Smooth muscle cell (in vitro differentiated cells): ENCODE measurements around the gene PYCR2. TPM values are rescaled to one million over a fixed set of nuclear protein-coding genes. Genes with fewer than 3 reads are reported as not detected.

Source experiments
- DNase-seq: peaks from one replicate; lab custom pipeline; 2025; ENCODE audit not compliant: unreplicated experiment; lab: John Stamatoyannopoulos, UW
- H2AFZ ChIP-seq: fragments of 200-600 bp; sonication (generic); 2 replicates; pipeline ENCODE4 v1.6.0; 2016; ENCODE audit warnings: antibody characterized with exemption, low read depth, mild to moderate bottlenecking
- H3F3A ChIP-seq: fragments of 200-600 bp; sonication (generic); 2 replicates; pipeline ENCODE4 v1.6.0; 2017; ENCODE audit warnings: antibody characterized with exemption, low read depth
- H3K27ac ChIP-seq: fragments of 200-600 bp; sonication (generic); 2 replicates; pipeline ENCODE4 v1.5.1; 2016; ENCODE audit warnings: low read depth, mild to moderate bottlenecking
- H3K27me3 ChIP-seq: fragments of 200-600 bp; sonication (generic); 2 replicates; pipeline ENCODE4 v1.6.1; 2016; ENCODE audit warnings: low read depth, mild to moderate bottlenecking
- H3K36me3 ChIP-seq: fragments of 200-600 bp; sonication (generic); 2 replicates; pipeline ENCODE4 v1.5.1; 2016; ENCODE audit warnings: low read depth
- H3K4me1 ChIP-seq: fragments of 200-600 bp; sonication (generic); 2 replicates; pipeline ENCODE4 v1.5.1; 2016; ENCODE audit warnings: low read depth
- H3K4me2 ChIP-seq: fragments of 200-600 bp; sonication (generic); 2 replicates; pipeline ENCODE4 v1.6.0; 2016; ENCODE audit warnings: mild to moderate bottlenecking
- H3K4me3 ChIP-seq: fragments of 200-600 bp; sonication (generic); 2 replicates; pipeline ENCODE4 v1.5.1; 2016; ENCODE audit warnings: mild to moderate bottlenecking
- H3K79me2 ChIP-seq: fragments of 200-600 bp; sonication (generic); 2 replicates; pipeline ENCODE4 v1.6.0; 2016; ENCODE audit warnings: low read depth, mild to moderate bottlenecking
- H3K9ac ChIP-seq: fragments of 200-600 bp; sonication (generic); 2 replicates; pipeline ENCODE4 v1.6.0; 2016; ENCODE audit warnings: low read depth
- H3K9me3 ChIP-seq: fragments of 200-600 bp; sonication (generic); replicated peaks from 2 replicates; pipeline ENCODE4 v1.5.1; 2016; ENCODE audit warnings: low read depth
- H4K20me1 ChIP-seq: fragments of 200-600 bp; sonication (generic); 2 replicates; pipeline ENCODE4 v1.6.0; 2016; ENCODE audit warnings: low read depth
- WGBS: methylation state at CpG from one replicate; pipeline ENCODE4 v1.1.7; 2016; ENCODE audit warnings: low lambda C conversion rate; 5-methylcytosine and 5-hydroxymethylcytosine counted together
- polyA plus RNA-seq: library from polyadenylated mRNA; unstranded; fragments of >200 nt; fragmentation: Nextera tagmentation; extraction: Ambion mirVana; gene quantifications from 2 replicates; pipeline ENCODE4 v1.2.1, GENCODE V29; 2016
- total RNA-seq: library from RNA; depleted of rRNA; stranded (reverse); fragments of >200 nt; gene quantifications from 2 replicates; pipeline ENCODE4 v1.2.3, GENCODE V29; 2014
- TF ChIP-seq, protein P1 (sequence below): fragments of 200-600 bp; sonication (generic); IDR thresholded peaks from 2 replicates; pipeline ENCODE4 v1.5.1; 2017; ENCODE audit warnings: borderline replicate concordance, mild to moderate bottlenecking, antibody characterized with exemption; ENCODE audit not compliant: insufficient read depth, poor library complexity, severe bottlenecking

The PYCR2 gene
- total and polyA plus RNA-seq, 2 experiments from 2014 or later: 20.1 to 40.5 TPM

DNA sequence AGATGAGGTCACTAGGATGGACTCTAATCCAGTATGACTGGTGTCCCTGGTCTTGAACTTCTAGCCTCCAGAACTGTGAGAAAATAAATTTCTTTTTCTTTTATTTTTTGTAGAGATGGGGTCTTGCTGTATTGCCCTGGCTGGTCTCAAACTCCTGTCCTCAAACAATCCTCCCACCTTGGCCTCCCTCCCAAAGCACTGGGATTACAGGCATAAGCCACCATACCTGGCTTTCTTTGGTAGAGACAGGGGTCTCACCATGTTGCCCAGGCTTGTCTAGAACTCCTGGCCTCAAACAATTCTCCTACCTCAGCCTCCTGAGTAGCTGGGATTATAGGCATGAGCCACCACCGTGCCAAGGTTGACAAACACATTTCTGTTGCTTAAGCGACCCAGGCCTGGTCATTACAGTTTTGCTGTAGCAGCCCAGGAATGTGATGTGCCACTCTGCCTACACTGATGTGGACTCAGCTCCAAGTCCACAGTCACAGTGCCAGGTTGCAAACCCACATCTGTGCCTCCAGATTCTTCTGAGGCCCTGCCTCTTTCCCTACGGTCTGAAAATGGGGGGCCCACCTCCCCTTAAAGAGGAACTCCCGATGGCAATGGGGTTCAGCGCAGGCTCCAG is 15.9 kb downstream of the PYCR2 start:
- no peak for DNase-seq
- no peaks in the 10 kb centered on the region for H3K79me2 ChIP-seq
- 93% methylated on average over 5 of the region's 5 CpGs for WGBS

DNA sequence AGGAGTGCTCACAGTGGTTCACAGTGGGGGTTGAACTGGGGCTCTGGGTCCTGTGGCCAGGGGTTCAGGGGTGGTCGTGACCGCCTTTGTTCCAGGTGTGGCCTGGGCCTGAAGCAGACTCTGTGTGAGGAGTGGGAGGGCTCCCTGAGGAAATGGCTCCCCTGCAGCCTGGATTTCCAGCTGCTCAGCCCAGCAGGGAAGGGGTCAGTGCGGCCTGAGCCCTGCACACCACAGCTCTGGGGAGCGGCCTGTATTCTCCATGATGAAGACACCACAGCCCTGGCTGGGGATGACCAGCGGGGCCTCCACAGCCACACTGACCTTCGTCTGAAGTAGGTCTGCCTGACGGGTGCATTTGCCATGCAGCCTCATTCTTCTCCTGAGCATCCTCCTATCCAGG is 16.7 kb downstream of the PYCR2 start:
- Histone ChIP-seq H3F3A (no peaks in the 10 kb centered on the region), H4K20me1 (no peaks in the 10 kb centered on the region), H3K36me3 (no peaks in the 10 kb centered on the region), H3K4me3 (no peak overlapping the region), H3K9me3 (no peaks in the 10 kb centered on the region), H3K4me1 (no peaks in the 10 kb centered on the region), H3K79me2 (no peaks in the 10 kb centered on the region), H3K27me3 (peaks cover 3% of the 10 kb centered on the region), H2AFZ (no peak overlapping the region), H3K4me2 (no peak overlapping the region), H3K9ac (no peak overlapping the region), H3K27ac (no peak overlapping the region)
- DNase-seq: no peak
- 88% methylated on average over 7 of the region's 7 CpGs for WGBS
- TF ChIP-seq, protein P1, sequence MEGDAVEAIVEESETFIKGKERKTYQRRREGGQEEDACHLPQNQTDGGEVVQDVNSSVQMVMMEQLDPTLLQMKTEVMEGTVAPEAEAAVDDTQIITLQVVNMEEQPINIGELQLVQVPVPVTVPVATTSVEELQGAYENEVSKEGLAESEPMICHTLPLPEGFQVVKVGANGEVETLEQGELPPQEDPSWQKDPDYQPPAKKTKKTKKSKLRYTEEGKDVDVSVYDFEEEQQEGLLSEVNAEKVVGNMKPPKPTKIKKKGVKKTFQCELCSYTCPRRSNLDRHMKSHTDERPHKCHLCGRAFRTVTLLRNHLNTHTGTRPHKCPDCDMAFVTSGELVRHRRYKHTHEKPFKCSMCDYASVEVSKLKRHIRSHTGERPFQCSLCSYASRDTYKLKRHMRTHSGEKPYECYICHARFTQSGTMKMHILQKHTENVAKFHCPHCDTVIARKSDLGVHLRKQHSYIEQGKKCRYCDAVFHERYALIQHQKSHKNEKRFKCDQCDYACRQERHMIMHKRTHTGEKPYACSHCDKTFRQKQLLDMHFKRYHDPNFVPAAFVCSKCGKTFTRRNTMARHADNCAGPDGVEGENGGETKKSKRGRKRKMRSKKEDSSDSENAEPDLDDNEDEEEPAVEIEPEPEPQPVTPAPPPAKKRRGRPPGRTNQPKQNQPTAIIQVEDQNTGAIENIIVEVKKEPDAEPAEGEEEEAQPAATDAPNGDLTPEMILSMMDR: no peak

More for the DNA sequence above, 15.9 kb downstream of the PYCR2 start:
- no peak overlapping the region for H2AFZ ChIP-seq
- no peaks in the 10 kb centered on the region for H3K4me1 ChIP-seq
- H3K9me3 ChIP-seq: no peaks in the 10 kb centered on the region
- TF ChIP-seq, protein P1: no peak
- H4K20me1 ChIP-seq: no peaks in the 10 kb centered on the region
- no peak overlapping the region for H3K9ac ChIP-seq
- H3K27me3 ChIP-seq: peaks cover 3% of the 10 kb centered on the region
- no peaks in the 10 kb centered on the region for H3F3A ChIP-seq
- no peak overlapping the region for H3K27ac ChIP-seq
- no peaks in the 10 kb centered on the region for H3K36me3 ChIP-seq
- no peak overlapping the region for H3K4me2 ChIP-seq
- no peak overlapping the region for H3K4me3 ChIP-seq

DNA sequence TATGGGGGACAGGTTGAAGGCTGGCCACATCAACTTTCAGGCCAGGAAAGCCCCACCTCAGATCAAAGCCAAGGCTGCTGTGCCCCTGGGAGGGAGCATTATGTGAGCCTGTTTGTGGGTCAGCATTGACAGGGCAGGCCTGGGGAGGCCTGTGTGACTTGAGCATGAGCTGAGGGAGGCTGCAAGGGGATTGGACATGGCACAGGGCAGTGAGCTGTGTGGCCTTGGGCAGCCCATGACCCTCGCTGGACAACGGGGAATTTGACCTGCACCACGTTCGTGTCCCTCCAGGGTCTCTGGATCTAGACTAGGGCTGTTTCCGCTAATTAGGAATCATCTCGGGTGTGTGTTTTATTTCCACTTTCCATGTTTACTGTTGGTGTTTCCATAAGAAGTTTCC is 17.6 kb downstream of the PYCR2 start:
- H3K27ac ChIP-seq: no peak overlapping the region
- H3K4me3 ChIP-seq: no peak overlapping the region
- no peaks in the 10 kb centered on the region for H4K20me1 ChIP-seq
- WGBS: 92% methylated on average over 6 of the region's 6 CpGs
- H2AFZ ChIP-seq: no peak overlapping the region
- H3F3A ChIP-seq: no peaks in the 10 kb centered on the region
- no peaks in the 10 kb centered on the region for H3K79me2 ChIP-seq
- no peak overlapping the region for H3K4me2 ChIP-seq
- H3K36me3 ChIP-seq: no peaks in the 10 kb centered on the region
- no peaks in the 10 kb centered on the region for H3K27me3 ChIP-seq
- no peaks in the 10 kb centered on the region for H3K9me3 ChIP-seq
- no peak overlapping the region for H3K9ac ChIP-seq
- no peaks in the 10 kb centered on the region for H3K4me1 ChIP-seq
- no peak for DNase-seq
- TF ChIP-seq, protein P1: no peak

DNA sequence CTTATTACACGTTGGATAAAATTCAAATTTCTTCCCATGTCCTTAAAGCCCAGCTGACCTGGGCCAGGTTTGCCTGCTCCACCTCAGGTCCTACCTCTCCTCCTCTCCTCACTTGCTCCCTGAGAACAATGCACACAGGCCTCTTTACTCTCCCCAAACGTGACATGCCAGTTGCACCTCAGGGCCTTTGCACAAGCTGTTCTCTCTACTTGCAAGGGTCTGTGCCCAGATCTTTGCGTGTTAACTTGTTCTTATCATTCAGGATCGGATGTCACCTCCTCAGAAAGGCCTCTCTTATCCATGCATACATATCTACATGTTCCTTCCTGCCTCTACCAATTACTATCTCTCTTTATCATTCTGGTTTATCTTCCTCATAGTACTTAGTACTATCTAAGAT is 20.4 kb downstream of the PYCR2 start:
- no peaks in the 10 kb centered on the region for H3K36me3 ChIP-seq
- WGBS: 83% methylated on average over 4 of the region's 4 CpGs
- H3K4me1 ChIP-seq: peaks cover 8% of the 10 kb centered on the region
- no peak for DNase-seq
- no peaks in the 10 kb centered on the region for H3K9me3 ChIP-seq
- H2AFZ ChIP-seq: no peak overlapping the region
- no peaks in the 10 kb centered on the region for H4K20me1 ChIP-seq
- no peaks in the 10 kb centered on the region for H3F3A ChIP-seq
- no peak overlapping the region for H3K9ac ChIP-seq
- TF ChIP-seq, protein P1: no peak
- H3K27me3 ChIP-seq: no peaks in the 10 kb centered on the region
- H3K27ac ChIP-seq: no peak overlapping the region
- no peaks in the 10 kb centered on the region for H3K79me2 ChIP-seq
- no peak overlapping the region for H3K4me3 ChIP-seq
- no peak overlapping the region for H3K4me2 ChIP-seq
